Epithelial cell of esophagus (primary cell): Measurements from ENCODE around the gene NFKBIL1.

Experiments used
- DNase-seq: peaks from one replicate; pipeline ENCODE4 v3.0.0; 2010; ENCODE audit warnings: low read depth
- H3K4me3 ChIP-seq: 2 replicates; pipeline ENCODE4 v1.5.1; 2011; ENCODE audit warnings: mild to moderate bottlenecking, low read length, control low read depth
- TF ChIP-seq, protein P1 (sequence below): IDR thresholded peaks from 2 replicates; pipeline ENCODE4 v1.5.1; 2011; ENCODE audit warnings: low read depth, mild to moderate bottlenecking, low read length, control low read depth, inconsistent platforms; ENCODE audit not compliant: insufficient read depth; ENCODE audit errors: missing control alignments

NFKBIL1 gene

DNA sequence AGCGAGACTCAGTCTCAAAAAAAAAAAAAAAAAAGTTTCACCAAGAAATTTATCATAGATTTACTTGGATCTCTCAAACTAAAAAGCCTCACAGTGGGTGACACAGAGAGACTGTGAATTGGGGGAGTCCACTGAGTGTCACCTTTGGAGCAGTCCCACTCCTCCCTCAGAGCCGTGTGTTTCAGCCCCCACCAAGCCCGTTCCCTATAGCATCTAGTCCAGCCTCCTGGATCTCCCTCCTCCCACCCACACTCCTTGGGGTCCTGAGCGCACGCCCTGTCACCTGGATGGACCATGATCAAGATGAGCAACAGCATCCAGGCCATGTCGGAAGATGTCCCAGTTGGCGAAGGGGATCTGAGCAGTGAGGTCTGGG lies 45.0 kb downstream of the NFKBIL1 start:
- TF ChIP-seq, protein P1, sequence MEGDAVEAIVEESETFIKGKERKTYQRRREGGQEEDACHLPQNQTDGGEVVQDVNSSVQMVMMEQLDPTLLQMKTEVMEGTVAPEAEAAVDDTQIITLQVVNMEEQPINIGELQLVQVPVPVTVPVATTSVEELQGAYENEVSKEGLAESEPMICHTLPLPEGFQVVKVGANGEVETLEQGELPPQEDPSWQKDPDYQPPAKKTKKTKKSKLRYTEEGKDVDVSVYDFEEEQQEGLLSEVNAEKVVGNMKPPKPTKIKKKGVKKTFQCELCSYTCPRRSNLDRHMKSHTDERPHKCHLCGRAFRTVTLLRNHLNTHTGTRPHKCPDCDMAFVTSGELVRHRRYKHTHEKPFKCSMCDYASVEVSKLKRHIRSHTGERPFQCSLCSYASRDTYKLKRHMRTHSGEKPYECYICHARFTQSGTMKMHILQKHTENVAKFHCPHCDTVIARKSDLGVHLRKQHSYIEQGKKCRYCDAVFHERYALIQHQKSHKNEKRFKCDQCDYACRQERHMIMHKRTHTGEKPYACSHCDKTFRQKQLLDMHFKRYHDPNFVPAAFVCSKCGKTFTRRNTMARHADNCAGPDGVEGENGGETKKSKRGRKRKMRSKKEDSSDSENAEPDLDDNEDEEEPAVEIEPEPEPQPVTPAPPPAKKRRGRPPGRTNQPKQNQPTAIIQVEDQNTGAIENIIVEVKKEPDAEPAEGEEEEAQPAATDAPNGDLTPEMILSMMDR, result no peak
- DNase-seq, result no peak
- no peak overlapping the region for H3K4me3 ChIP-seq

DNA sequence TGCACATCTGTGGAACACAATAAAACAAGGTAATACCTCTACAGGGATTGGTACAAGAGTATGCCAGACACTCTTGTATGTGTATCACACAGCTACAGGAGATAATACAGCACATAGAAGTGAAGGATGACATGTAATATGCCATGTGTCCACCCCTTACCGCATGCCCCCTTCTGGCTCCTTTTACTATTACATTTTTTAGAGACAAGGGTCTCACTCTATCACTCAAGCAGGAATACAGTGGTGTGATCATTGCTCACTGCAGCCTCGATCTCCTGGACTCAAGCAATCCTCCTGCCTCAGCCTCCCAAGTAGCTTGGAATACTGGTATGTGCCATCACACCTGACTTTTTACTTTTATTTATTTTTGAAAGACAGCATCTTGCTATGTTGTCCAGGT lies 49.6 kb downstream of the NFKBIL1 start:
- TF ChIP-seq, protein P1, result peak; percentile 33
- DNase-seq, result peak; percentile 37
- H3K4me3 ChIP-seq, result no peak overlapping the region

DNA sequence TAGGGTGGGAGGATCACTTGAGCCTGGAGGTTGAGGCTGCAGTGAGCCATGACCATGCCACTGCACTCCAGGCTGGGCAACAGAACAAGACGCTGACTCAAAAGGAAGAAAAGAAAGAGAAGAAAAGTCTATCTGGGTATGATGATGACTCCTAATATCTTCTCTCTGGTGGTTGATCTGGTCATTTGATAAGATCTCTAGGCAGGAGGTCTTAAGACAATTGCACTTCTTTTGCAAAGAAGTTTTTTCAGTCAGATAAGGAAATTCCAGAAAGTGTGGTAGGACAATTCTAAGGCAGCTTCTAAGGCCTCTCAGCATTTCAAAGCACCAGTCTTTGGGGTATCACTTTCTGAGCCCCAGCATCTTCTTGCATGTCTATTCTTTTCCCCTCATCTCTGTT lies 59.9 kb downstream of the NFKBIL1 start:
- no peak overlapping the region for H3K4me3 ChIP-seq
- no peak for DNase-seq
- TF ChIP-seq, protein P1, result no peak
